Osteoblast (primary cell): Measurements from ENCODE around the gene CCT3. TPM values are rescaled to one million over a fixed set of nuclear protein-coding genes. Genes with fewer than 3 reads are reported as not detected.
A peak's percentile ranks its signal among the peaks of the same experiment; 100 is the strongest.

Experiments
- DNase-seq: peaks from one replicate; pipeline ENCODE4 v3.0.0; 2011; ENCODE audit warnings: low spot score, mixed read lengths; ENCODE audit not compliant: insufficient read length; ENCODE audit errors: missing footprints
- H2AFZ ChIP-seq: 2 replicates; pipeline ENCODE4 v1.6.0; 2011; ENCODE audit warnings: mild to moderate bottlenecking, low read length
- H3K27ac ChIP-seq: 2 replicates; pipeline ENCODE4 v1.5.1; 2011; ENCODE audit warnings: mild to moderate bottlenecking, low read depth, low read length, moderate library complexity
- H3K27me3 ChIP-seq: 2 replicates; pipeline ENCODE4 v1.6.0; 2012; ENCODE audit warnings: mild to moderate bottlenecking, control low read depth, inconsistent platforms, low read length, moderate library complexity; ENCODE audit not compliant: insufficient read depth
- H3K36me3 ChIP-seq: 2 replicates; pipeline ENCODE4 v1.5.1; 2011; ENCODE audit warnings: mild to moderate bottlenecking, low read length, control low read depth, moderate library complexity; ENCODE audit not compliant: insufficient read depth
- H3K4me1 ChIP-seq: 2 replicates; pipeline ENCODE4 v1.5.1; 2011; ENCODE audit warnings: mild to moderate bottlenecking, low read length, control low read depth, moderate library complexity; ENCODE audit not compliant: insufficient read depth
- H3K4me2 ChIP-seq: 2 replicates; pipeline ENCODE4 v1.6.0; 2011; ENCODE audit warnings: mild to moderate bottlenecking, low read length; ENCODE audit not compliant: insufficient read depth
- H3K4me3 ChIP-seq: fragments of 200-600 bp; sonication (generic); 3 replicates; pipeline ENCODE4 v1.5.1; 2012; ENCODE audit warnings: mild to moderate bottlenecking, low read length, inconsistent platforms; ENCODE audit not compliant: insufficient read depth
- H3K79me2 ChIP-seq: 2 replicates; pipeline ENCODE4 v1.6.0; 2012; ENCODE audit warnings: mild to moderate bottlenecking, low read length, control low read depth, inconsistent platforms; ENCODE audit not compliant: insufficient read depth
- H3K9me3 ChIP-seq: 2 replicates; pipeline ENCODE4 v1.5.1; 2011; ENCODE audit warnings: low read depth, low read length, control low read depth
- H4K20me1 ChIP-seq: 2 replicates; pipeline ENCODE4 v1.6.0; 2012; ENCODE audit warnings: mild to moderate bottlenecking, low read length, control low read depth; ENCODE audit not compliant: insufficient read depth
- CTCF ChIP-seq: IDR thresholded peaks from 2 replicates; pipeline ENCODE4 v1.5.1; 2011; ENCODE audit warnings: mild to moderate bottlenecking, low read depth, low read length, moderate library complexity; ENCODE audit errors: extremely low read depth
- total RNA-seq: library from RNA; depleted of rRNA; stranded (reverse); fragments of >200 nt; gene quantifications from 2 replicates; pipeline ENCODE4 v1.2.3, GENCODE V29; 2012

Gene CCT3
- total RNA-seq, 1 donor: 258 TPM

- Histone ChIP-seq H3K4me3 (no peak overlapping the region), H2AFZ (no peak overlapping the region), H3K36me3 (peaks cover 74% of the 10 kb centered on the region), H3K4me2 (no peak overlapping the region), H3K79me2 (peaks cover 41% of the 10 kb centered on the region), H3K9me3 (no peaks in the 10 kb centered on the region), H3K27ac (peak overlapping the region; percentile 17), H4K20me1 (peaks cover 37% of the 10 kb centered on the region), H3K27me3 (no peaks in the 10 kb centered on the region), H3K4me1 (peaks cover 14% of the 10 kb centered on the region)
- TF ChIP-seq CTCF: no peak
- no peak for DNase-seq
Measured at GRCh38 chr1:156276532-156276931, 61.6 kb downstream of the CCT3 start.

- no peak for TF ChIP-seq CTCF
- Histone ChIP-seq H2AFZ (no peak overlapping the region), H3K4me1 (no peaks in the 10 kb centered on the region), H3K4me2 (no peak overlapping the region), H3K27ac (no peak overlapping the region), H3K79me2 (peaks cover 3% of the 10 kb centered on the region), H4K20me1 (peaks cover 12% of the 10 kb centered on the region), H3K9me3 (no peaks in the 10 kb centered on the region), H3K27me3 (no peaks in the 10 kb centered on the region), H3K4me3 (no peak overlapping the region), H3K36me3 (peaks cover 86% of the 10 kb centered on the region)
- no peak for DNase-seq
Measured at GRCh38 chr1:156270314-156270713, 67.8 kb downstream of the CCT3 start.

GRCh38 chr1:156268336-156268735 is 69.8 kb downstream of the CCT3 start:
- Histone ChIP-seq H3K4me2 (no peak overlapping the region), H3K36me3 (peaks cover 76% of the 10 kb centered on the region), H3K9me3 (no peaks in the 10 kb centered on the region), H3K27ac (peak overlapping the region; percentile 24), H3K79me2 (no peaks in the 10 kb centered on the region), H3K4me1 (peaks cover 3% of the 10 kb centered on the region), H4K20me1 (peaks cover 11% of the 10 kb centered on the region), H2AFZ (no peak overlapping the region), H3K4me3 (no peak overlapping the region), H3K27me3 (no peaks in the 10 kb centered on the region)
- no peak for TF ChIP-seq CTCF
- peak; percentile 71 for DNase-seq

- TF ChIP-seq CTCF: no peak
- DNase-seq: no peak
- Histone ChIP-seq H2AFZ (no peak overlapping the region), H3K4me1 (peaks cover 15% of the 10 kb centered on the region), H3K27me3 (no peaks in the 10 kb centered on the region), H4K20me1 (peaks cover 22% of the 10 kb centered on the region), H3K9me3 (no peaks in the 10 kb centered on the region), H3K36me3 (peaks cover 72% of the 10 kb centered on the region), H3K79me2 (peaks cover 2% of the 10 kb centered on the region), H3K4me2 (no peak overlapping the region), H3K27ac (no peak overlapping the region), H3K4me3 (no peak overlapping the region)
Measured at GRCh38 chr1:156266051-156266450, 72.0 kb downstream of the CCT3 start.
